Tibial artery (tissue), 4 donors: ENCODE results near the gene ITPKC.

ENCODE experiments used
- DNase-seq, 2 donors: peaks; one replicate each; pipeline ENCODE4 v3.0.0-alpha.2; 2019
- H3K27ac ChIP-seq, 2 donors: fragments of 200-600 bp; sonication (generic) in 1 of 2; 1 replicate in 1 of 2; 2 replicates in 1 of 2; pipeline ENCODE4 v1.5.1; 2018 to 2019; ENCODE audit warnings: mild to moderate bottlenecking in 1 of 2
- H3K27me3 ChIP-seq, 2 donors: fragments of 200-600 bp; sonication (generic) in 1 of 2; one replicate each; pipeline versions ENCODE4 v1.5.1 to v1.6.0; 2016 to 2019
- H3K36me3 ChIP-seq, 3 donors: fragments of 200-600 bp; sonication (generic) in 2 of 3; one replicate each; pipeline ENCODE4 v1.5.1; 2016 to 2019; ENCODE audit warnings: mild to moderate bottlenecking in 2 of 3
- H3K4me1 ChIP-seq, 4 donors: fragments of 200-600 bp; sonication (generic) in 2 of 4; 1 replicate in 3 of 4; 2 replicates in 1 of 4; pipeline ENCODE4 v1.5.1; 2016 to 2019
- H3K4me3 ChIP-seq, 2 donors: fragments of 200-600 bp; sonication (generic) in 1 of 2; 1 replicate in 1 of 2; 2 replicates in 1 of 2; pipeline ENCODE4 v1.5.1; 2018 to 2019; ENCODE audit warnings: mild to moderate bottlenecking in 2 of 2
- H3K9me3 ChIP-seq, 3 donors: fragments of 200-600 bp; sonication (generic) in 1 of 3; one replicate each; pipeline ENCODE4 v1.5.1; 2016 to 2019
- CTCF ChIP-seq, 2 experiments: fragments of 200-600 bp in 1 of 2; fragments of 450-650 bp in 1 of 2; IDR thresholded peaks; one replicate each; pipeline ENCODE4 v1.5.1; 2017 to 2019; ENCODE audit warnings: antibody characterized with exemption in 2 of 2, mild to moderate bottlenecking in 1 of 2, moderate library complexity in 1 of 2
- intact Hi-C: fragments of 100-400 bp; cut with DNase I; formaldehyde crosslinking; loops from one replicate; pipeline ENCODE4 v1.15.0; 2023; ENCODE audit warnings: low total_unique reads

ITPKC gene

GRCh38 chr19:40690050-40690692 lies 26.7 kb upstream of the ITPKC start, which contains the start of gene NUMBL:
Gene NUMBL (minus strand): TSS chr19:40690651. CDS start chr19:40690483, 168 bp downstream.
- no peak for DNase-seq
- Histone ChIP-seq H3K9me3 (no peaks in the 10 kb centered on the region), H3K36me3 (peaks cover 3 to 52% (median 27%) of the 10 kb centered on the region in 3 donors), H3K27ac (peak within 1 kb of the TSS; percentile 90 to 95), H3K4me3 (peak within 1 kb of the TSS; percentile 74 to 86), H3K4me1 (peaks cover 4 to 44% (median 29%) of the 10 kb centered on the region in 4 donors), H3K27me3 (no peaks in the 10 kb centered on the region)
- no peak for TF ChIP-seq CTCF (IDR thresholded peaks at IDR 0.05)
- intact Hi-C loops = loop anchor here (2.0 kb wide), 3 partner anchors 25 to 61 kb away; partner anchors contain the start of genes ACTMAP and SNRPA

DNA sequence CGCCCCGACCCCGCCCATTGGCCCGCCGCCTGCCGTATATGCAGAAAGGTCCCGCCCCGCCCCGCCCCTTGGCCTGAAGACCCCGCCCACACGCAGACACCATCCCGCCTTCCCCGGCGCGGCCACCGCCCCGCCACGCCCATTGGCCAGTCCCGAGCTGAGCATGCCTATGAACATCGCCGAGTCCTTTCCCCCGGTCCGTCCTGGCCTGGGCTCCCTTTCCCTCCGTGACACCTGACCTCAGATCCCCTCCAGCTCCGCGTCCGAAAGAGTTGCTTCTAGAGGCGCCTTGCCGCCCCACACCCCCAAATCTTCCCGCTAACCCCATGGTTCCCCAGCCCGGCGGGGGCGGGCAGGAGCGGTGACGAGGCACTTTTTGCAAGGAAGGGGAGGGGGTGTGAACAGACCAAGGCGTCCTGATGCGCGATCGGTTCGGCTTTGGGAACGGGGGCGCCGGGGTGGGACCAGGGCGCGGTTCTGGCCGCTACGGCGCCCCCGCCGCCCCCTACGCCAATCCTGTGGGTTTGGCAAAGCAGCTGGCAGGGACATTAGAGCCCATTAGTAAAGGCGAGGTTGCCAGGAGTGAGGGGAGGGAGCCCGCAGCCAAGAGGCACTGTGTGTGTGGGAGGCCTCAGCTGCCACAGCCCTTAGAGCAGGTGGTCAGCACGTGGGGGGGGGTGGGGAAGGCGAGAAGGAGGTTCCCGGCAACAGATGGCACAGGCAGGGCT lies 26.1 kb upstream of the ITPKC start:
- H3K9me3 ChIP-seq = no peaks in the 10 kb centered on the region
- intact Hi-C loops = loop anchor here (2.0 kb wide), 3 partner anchors 24 to 60 kb away; partner anchors contain the start of genes ACTMAP and SNRPA
- H3K4me3 ChIP-seq = peak overlapping the region; percentile 74 to 86
- no peaks in the 10 kb centered on the region for H3K27me3 ChIP-seq
- peak overlapping the region; percentile 90 to 95 for H3K27ac ChIP-seq
- peak; percentile 96 to 97 for DNase-seq
- peaks cover 4 to 44% (median 29%) of the 10 kb centered on the region in 4 donors for H3K4me1 ChIP-seq
- H3K36me3 ChIP-seq = peaks cover 0 to 52% (median 20%) of the 10 kb centered on the region in 3 donors
- no peak for TF ChIP-seq CTCF (IDR thresholded peaks at IDR 0.05)

- no peak for DNase-seq
- H3K36me3 ChIP-seq = peaks cover 0 to 49% (median 14%) of the 10 kb centered on the region in 3 donors
- H3K27ac ChIP-seq = peak overlapping the region; percentile 90 to 95
- intact Hi-C loops = loop anchor here (2.0 kb wide), 3 partner anchors 23 to 59 kb away; partner anchors contain the start of genes ACTMAP and SNRPA
- no peak for TF ChIP-seq CTCF (IDR thresholded peaks at IDR 0.05)
- H3K4me3 ChIP-seq = peak overlapping the region; percentile 74 to 86
- H3K27me3 ChIP-seq = no peaks in the 10 kb centered on the region
- no peaks in the 10 kb centered on the region for H3K9me3 ChIP-seq
- peaks cover 4 to 44% (median 29%) of the 10 kb centered on the region in 4 donors for H3K4me1 ChIP-seq
Measured at GRCh38 chr19:40691421-40692211, 25.3 kb upstream of the ITPKC start.

DNA sequence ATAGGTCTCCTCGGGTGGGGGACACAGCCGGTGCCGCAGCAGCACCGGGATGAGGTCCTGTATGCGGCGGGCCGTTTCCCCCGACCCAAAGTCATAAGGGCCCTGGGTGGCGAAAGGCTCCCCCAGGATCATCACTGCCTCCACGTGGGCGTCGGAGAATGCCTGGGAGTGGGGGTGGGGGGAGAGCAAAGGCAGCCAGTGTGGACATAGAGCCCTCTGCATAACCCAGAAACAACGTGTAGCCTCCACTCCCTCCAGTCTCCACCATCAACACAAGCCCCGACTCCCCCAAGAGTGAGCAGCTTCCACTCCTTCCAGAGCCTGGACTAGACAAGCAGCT lies 24.7 kb upstream of the ITPKC start:
- H3K36me3 ChIP-seq = peaks cover 0 to 49% (median 14%) of the 10 kb centered on the region in 3 donors
- no peak for DNase-seq
- H3K4me3 ChIP-seq = no peak overlapping the region
- no peaks in the 10 kb centered on the region for H3K9me3 ChIP-seq
- no peak for TF ChIP-seq CTCF (IDR thresholded peaks at IDR 0.05)
- intact Hi-C loops = no loop called here
- peaks cover 4 to 41% (median 27%) of the 10 kb centered on the region in 4 donors for H3K4me1 ChIP-seq
- no peaks in the 10 kb centered on the region for H3K27me3 ChIP-seq
- peak overlapping the region; percentile 90 to 95 for H3K27ac ChIP-seq

DNA sequence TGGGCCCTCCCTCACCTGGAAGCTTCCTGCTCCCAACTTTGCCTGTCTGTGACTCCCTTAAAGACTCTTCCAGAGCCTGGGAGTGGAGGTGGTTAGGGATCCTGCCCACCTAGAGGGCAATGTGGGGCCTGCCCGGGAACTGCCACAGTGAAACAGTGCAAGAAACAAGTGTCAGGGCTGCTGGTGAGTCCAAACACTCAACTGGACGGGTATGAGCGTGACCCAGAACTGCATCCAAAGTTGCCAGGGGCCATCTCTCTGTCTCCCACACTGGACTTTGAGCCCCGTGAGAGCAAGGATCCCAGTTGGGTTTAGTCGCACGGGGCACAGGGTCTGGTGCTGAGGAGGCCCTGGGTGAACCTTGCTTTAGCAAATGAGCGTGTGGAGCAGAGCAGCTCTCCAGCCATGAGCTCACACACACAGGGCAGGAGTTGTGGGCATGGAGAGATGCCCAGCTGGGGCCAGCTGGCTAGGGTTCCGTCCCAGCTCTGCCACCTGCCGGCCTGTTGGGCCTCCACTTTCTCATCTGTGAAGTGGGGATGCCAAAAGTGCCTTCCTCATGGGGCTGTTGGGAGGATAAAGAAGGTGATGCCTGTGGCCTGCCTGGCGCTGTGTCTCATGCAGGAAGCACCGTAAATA lies 23.6 kb upstream of the ITPKC start:
- TF ChIP-seq CTCF (IDR thresholded peaks at IDR 0.05) = no peak
- no peaks in the 10 kb centered on the region for H3K9me3 ChIP-seq
- H3K4me1 ChIP-seq = peaks cover 4 to 31% (median 16%) of the 10 kb centered on the region in 4 donors
- no peak for DNase-seq
- peaks cover 0 to 51% (median 14%) of the 10 kb centered on the region in 3 donors for H3K36me3 ChIP-seq
- H3K4me3 ChIP-seq = no peak overlapping the region
- peak overlapping the region in 1 of 2 donors; percentile 16 for H3K27ac ChIP-seq
- no peaks in the 10 kb centered on the region for H3K27me3 ChIP-seq
- intact Hi-C loops = no loop called here
